NCI-H146 (cell line): Measurements from ENCODE around the gene RHNO1.
"Not testable (repeated sequence)": the region's sequence is repeated elsewhere in the genome, so short reads cannot be mapped to it uniquely, and the experiment has no call there.

ENCODE experiments used
- DNase-seq: peaks from one replicate; lab custom pipeline; 2025; lab: John Stamatoyannopoulos, UW

The RHNO1 gene

DNA sequence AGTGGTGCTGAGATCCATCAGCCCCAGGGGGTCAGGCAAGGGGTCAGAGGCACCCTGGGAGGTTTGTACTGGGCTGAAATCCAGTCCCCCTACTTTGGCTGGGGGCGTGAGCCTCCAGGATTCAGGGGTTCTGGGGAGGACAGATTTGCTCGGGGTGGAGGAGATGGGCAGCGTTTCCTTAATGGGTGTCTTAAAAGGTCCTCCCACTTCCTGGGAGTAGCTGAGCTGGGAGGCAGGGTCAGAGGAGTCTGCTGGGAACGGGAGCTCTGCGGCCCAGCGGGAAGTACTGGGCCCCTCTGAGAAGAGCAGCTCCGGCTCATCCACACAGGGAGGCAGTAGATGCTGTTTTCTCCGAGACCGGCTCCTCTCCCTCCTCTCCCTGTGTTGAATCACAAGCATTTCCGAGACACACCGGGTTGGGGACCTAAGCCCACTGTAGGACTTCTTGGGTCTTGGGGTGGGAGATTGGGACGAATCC, 18.0 kb upstream of the RHNO1 start:
- no peak for DNase-seq

- DNase-seq: no peak
Measured at GRCh38 chr12:2860170-2860569, 16.9 kb upstream of the RHNO1 start.

DNA sequence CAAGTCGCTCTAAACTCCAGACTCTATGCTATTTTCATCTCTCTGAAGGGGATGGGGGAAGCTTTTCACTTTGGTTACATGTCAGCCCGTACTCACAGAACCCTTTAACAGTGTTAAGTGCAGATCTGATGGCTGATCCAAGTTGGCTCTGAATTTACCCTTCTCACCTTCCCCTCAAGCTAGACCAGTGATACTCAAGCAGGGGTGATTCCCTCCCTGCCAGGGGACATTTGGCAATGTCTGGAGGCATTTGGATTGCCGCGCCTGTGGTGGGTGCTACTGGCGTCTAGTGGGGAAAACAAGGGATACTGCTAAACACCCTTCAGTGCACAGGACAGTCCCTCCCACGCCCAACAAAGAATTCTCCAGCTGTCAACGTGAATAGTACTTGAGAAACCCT, 14.1 kb upstream of the RHNO1 start:
- no peak for DNase-seq

DNA sequence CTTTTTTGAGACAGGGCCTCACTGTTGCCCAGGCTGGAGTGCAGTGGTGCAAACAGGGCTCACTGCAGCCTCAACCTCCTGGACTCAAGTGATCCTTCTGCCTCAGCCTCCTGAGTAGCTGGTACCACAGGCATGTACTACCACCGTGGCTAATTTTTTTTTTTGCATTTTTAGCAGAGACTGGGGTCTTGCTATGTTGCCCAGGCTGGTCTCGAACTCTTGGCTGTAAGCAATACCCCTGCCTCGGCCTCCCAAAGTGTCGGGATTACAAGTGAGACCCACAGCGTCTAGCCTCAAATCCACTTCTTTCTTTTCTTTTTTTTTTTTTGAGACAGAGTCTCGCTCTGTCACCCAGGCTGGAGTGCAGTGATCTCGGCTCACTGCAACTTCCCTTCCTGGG, 13.6 kb upstream of the RHNO1 start:
- DNase-seq: not testable (repeated sequence)

DNA sequence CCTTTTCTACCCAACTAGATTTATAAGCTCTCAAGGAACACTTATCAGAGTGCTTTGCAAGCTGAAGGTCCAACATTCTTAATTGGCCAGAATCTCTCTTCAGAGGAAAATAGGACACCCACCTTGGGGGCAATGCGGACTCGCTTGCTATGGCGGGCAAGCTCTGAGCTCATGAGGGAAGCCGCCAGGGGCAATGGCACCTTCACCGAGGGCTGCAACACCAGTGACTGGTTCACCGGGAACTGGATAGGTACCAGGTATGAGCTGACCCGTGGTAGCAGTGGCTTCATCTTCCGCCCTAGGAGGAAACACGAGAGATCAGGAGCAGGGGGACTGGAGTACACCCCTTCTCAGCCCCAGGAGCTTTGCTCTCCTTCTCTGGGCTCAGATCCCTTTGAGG, 12.8 kb upstream of the RHNO1 start:
- DNase-seq: no peak

DNA sequence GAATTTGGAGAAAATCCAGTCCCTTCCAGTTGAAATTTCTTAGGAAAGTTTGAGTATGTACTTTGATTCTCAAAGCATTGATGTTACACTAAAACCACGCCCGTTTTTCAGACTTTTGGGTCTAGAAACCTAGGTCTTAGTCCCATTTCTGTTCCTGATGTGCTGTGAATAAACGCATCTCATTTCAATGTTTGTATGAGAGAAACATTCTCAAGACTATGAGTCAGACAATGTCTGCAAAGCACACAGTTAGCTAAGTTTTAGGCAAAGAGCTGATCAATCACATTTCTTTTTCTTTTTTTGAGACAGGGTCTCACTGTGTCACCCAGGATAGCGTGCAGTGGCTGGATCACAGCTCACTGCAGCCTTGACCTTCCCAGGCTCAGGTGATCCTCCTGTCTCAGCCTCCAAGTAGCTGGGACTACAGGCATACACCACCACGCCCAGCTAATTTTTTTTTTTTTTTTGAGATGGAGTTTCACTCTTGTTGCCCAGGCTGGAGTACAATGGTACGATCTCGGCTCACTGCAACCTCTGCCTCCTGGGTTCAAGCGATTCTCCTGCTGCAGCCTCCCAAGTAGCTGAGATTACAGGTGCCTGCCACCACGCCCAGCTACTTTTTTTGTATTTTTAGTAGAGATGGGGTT, 7.9 kb upstream of the RHNO1 start:
- DNase-seq: not testable (repeated sequence)

- DNase-seq: peak; percentile 60
Measured at GRCh38 chr12:2876431-2877046, 484 bp upstream of the RHNO1 start.

- peak; percentile 35 for DNase-seq
Measured at GRCh38 chr12:2877953-2878732, 1.1 kb downstream of the RHNO1 start.

DNA sequence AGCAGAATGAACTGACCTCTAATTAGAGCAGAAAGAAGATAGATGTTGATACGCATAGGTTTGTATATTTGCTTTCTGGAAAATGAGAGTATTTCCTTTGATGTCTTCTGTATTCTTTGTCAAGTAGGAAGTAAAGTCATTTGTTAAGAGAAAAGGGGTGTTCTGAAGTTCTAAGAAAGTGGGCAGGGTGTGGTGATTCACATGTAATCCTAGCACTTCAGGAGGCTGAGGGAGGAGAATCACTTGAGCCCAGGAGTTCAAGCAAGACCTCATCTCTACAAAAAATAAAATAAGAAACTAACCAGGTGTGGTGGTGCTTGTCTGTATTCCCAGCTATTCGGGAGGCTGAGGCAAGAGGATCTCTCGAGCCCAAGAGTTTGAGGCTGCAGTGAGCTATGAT, 2.8 kb downstream of the RHNO1 start:
- DNase-seq: no peak

DNA sequence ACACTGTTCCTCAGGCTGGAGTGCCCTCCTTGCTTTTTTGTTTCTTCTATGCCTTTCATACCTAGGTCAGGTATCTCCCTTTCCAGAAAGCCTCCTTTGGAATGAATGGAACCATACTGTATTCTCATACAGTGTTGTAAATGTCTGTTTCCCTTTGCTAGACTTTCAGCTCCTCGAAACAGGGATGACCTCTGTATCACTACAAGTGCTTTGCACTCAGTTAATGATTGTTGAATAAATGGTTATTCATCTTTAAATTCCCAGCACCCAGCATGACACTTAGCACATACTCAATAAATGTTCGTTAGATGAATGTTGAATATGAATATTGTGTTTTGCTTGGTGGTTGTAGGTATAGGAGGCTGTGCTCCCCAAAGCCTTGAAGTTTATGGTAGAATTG, 7.8 kb downstream of the RHNO1 start:
- no peak for DNase-seq

GRCh38 chr12:2886768-2887450, 9.9 kb downstream of the RHNO1 start:
- DNase-seq: no peak

- DNase-seq: no peak
Measured at GRCh38 chr12:2890001-2890387, 13.0 kb downstream of the RHNO1 start.

DNA sequence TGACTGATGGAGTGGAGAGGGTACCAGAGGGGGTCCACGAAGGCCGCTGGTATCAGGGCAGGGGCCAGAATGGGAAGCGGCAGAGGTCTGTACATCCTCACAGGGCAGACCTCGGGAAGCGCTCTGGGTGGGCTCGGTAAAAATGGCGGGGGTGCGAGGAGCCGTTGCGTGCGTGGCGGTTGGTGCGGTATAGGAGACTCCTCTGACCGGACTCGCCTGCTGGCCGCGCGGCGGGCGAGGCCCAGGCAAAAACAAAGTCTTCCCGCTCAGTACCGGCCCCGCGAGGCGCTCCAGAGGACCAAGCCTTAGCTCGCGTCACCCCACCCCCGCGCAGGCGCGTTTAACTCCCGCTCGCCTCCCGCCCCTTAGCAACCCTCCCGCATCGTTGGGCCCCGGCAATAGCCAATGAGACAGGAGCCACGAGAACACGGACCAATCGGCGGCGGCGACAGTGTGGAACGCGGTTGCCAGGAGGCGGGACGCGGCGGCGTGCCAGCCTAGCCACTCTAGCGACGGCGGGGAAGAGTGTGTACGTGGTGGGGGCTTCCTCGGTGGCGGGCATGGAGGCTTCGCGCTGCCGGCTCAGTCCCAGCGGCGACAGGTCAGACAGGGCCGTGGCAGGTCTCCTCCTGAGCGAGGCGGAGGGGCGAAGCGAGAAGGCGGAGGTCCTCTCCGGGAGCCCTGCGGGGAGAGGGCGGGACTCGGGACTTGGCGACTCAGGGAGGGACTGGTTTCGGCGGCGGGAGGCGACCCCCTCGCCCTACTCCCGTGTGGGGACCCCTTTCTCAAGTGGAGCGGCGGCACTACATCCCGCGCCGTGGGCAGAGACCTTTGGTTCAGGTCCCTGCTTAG, 13.6 kb downstream of the RHNO1 start, which contains the start of gene TULP3:
Gene TULP3, plus strand, starts transcription at position 504 of the 852 bp plus-strand sequence. Its CDS starts 57 bp downstream, at position 561.
- peak; percentile 99 for DNase-seq

DNA sequence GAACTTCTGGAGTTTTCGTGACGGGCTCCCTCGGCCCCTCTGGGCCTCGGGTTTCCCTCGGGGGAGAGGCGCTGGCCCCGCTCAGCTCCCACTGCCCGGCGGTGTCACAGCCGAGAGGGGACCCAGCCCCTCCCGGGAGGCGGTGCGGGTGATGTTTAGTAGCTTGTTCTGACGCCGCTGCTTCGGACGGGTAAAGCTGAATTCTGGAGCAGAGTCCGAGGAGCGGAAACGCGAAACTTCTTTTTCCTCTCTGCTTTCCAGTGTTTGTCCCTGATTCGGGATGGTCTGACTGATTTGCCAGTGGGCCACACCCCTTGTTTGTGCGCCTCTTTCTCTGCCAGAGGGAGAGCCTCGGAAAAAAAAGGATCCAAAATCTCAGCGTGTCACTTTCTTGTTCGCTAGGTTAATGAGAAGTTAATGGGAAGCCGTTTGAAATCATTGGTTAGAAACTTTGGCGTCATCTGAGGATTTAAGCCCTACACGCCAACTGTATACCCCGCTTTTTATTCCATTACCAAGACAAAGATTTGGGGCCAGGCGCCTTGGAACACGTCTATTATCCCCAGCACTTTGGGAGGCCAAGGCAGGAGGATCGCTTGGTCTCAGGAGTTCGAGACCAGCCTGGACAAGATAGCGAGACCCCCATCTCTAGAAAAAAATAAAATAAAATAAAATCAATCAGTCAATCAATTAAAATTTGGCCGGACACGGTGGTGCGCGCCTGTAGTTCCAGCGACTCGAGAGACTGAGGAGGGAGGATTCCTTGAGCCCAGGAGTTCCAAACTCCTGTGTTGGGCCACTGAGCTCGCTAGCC, 14.4 kb downstream of the RHNO1 start:
- DNase-seq: peak; percentile 62

DNA sequence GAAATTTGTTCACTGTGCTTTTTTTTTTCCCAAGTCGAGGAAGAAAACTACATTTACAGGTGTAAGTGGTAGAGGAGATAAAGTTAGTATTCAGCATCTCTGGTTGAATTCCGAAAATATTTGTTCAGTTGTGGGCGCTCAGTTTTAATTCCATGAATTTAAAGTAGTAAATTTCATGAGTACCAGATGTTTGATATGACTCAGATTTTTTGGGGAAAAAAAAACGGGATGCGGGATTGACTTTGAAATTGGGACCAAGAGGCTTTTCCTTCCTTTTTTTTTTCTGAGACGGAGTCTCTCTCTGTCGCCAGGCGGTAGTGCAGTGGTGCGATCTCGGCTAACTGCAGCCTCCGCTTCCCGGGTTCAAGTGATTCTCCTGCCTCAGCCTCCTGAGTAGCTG, 15.2 kb downstream of the RHNO1 start:
- no peak for DNase-seq

DNA sequence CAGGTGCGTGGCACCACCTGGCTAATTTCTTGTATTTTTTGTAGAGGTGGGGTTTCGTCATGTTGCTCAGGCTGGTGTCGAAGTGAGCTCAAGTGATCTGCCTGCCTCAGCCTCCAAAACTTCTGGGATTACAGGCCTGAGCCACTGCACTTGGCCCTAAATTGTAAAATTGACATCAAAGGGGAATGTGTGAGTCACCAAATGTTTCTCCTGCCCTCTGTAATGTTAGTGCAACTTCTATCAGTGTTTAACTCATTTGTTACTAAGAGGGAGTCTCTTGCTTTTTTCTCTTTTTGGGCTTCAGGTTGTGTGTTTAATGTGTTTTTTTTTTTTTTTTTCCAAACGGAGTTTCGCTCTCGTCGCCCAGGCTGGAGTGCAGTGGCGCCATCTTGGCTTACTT, 16.0 kb downstream of the RHNO1 start:
- DNase-seq: no peak

GRCh38 chr12:2895051-2895451, 18.0 kb downstream of the RHNO1 start:
- DNase-seq: no peak

DNA sequence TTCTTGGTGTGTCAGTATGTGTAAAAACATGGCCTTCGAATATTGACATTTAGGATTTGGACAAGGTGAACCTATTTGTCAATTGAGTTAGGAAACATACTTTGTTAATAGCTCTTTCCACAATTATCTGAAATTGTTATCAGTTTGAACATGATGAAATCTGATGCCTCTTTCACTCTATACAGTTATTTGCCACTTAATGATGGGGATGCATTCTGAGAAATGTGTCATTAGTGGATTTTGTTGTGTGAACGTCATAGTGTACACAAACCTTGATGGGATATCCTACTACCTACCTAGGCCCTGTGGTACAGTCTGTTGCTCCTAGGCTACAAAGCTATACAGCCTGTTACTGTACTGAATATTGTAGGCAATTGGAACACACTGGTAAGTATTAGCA, 18.5 kb downstream of the RHNO1 start:
- DNase-seq: no peak

GRCh38 chr12:2897418-2897817, 20.4 kb downstream of the RHNO1 start:
- no peak for DNase-seq

DNA sequence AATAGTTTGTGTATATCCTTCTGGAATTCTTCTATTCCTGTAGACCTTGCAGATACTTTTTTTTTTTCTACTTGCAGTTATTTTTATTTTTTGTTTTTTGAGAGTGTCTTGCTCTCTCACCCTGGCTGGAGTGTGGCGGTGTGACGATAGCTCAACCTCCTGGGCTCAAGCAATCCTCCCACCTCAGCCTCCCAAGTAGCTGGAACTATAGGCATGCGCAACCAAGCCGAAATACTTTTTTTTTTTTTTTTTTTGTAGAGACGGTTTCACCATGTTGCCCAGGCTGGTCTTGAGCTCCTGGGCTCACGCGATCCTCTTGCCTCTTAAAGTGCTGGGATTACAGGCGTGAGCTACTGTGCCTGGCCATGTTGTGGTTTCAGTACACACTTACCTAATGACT, 23.6 kb downstream of the RHNO1 start:
- DNase-seq: no peak
